OCI-LY1 (cell line): Measurements from ENCODE around the gene SMG9.

Experiments
- CTCF ChIP-seq: fragments of 200-600 bp; sonication (generic), shearing (Covaris generic); IDR thresholded peaks from 2 replicates; pipeline ENCODE4 v1.5.1; 2017; ENCODE audit warnings: mild to moderate bottlenecking, antibody characterized with exemption, low read length, moderate library complexity, mixed read lengths
- EZH2 ChIP-seq: fragments of 200-600 bp; sonication (generic), shearing (Covaris generic); IDR thresholded peaks from 2 replicates; pipeline ENCODE4 v1.8.0; 2017; ENCODE audit warnings: borderline replicate concordance, mixed run types, mild to moderate bottlenecking, antibody characterized with exemption, low read length, moderate library complexity, mixed read lengths

DNA sequence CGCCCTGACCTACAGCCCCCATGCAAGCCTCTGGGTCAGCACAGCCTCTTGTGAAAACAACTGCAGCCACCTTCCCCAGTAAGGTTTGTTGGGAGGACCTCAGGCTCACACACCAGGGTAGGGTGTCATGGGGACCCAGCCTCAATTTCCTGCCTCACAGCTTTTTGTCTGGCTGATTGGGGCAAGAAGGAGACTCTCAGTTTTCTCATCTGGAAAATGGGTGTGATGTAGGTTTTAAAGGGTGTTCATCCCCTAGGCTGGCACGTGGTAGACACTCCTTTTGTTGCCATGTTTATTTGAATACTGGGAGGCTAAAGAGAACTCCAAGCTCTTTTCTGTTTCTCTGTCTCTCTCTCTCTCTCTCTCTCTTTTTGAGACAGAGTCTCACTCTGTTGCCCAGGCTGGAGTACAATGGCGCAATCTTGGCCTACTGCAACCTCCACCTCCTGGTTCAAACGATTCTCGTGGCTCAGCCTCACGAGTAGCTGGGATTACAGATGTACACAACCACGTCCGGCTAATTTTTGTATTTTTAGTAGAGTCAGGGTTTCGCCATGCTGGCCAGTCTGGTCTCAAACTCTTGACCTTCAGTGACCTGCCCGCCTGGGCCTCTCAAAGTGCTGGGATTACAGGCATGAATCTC, 66.6 kb downstream of the SMG9 start:
- TF ChIP-seq CTCF (no peak), EZH2 (no peak)
